GM23338 (cell line): ENCODE results near the gene MRPS31. TPM values are rescaled to one million over a fixed set of nuclear protein-coding genes. Genes with fewer than 3 reads are reported as not detected.

Experiments
- ATAC-seq: fragments of 200-7000 bp; cut with Tn5 transposase; 3 replicates; pipeline ENCODE4 v1.9.1; 2020
- DNase-seq: peaks from one replicate; pipeline ENCODE4 v3.0.0-alpha.2; 2015; ENCODE audit warnings: low spot score
- H2AFZ ChIP-seq: fragments of 200-600 bp; sonication (generic); 2 replicates; pipeline ENCODE4 v1.8.0; 2016; ENCODE audit warnings: antibody characterized with exemption, mild to moderate bottlenecking, moderate library complexity
- H3F3A ChIP-seq: fragments of 200-600 bp; sonication (generic); replicated peaks from 2 replicates; pipeline ENCODE4 v1.8.0; 2017; ENCODE audit warnings: antibody characterized with exemption, mixed run types, low read depth
- H3K27ac ChIP-seq: fragments of 200-600 bp; sonication (generic); 2 replicates; pipeline ENCODE4 v1.6.1; 2016; ENCODE audit warnings: low read depth
- H3K27me3 ChIP-seq: fragments of 200-600 bp; sonication (generic); 2 replicates; pipeline ENCODE4 v1.8.0; 2016; ENCODE audit warnings: mild to moderate bottlenecking, mixed run types, moderate library complexity; ENCODE audit not compliant: insufficient read depth
- H3K36me3 ChIP-seq: fragments of 200-600 bp; sonication (generic); 2 replicates; pipeline ENCODE4 v1.8.0; 2016; ENCODE audit warnings: mild to moderate bottlenecking; ENCODE audit not compliant: insufficient read depth
- H3K4me1 ChIP-seq: fragments of 200-600 bp; sonication (generic); 2 replicates; pipeline ENCODE4 v1.8.0; 2016; ENCODE audit warnings: mild to moderate bottlenecking, moderate library complexity; ENCODE audit not compliant: insufficient read depth
- H3K4me2 ChIP-seq: fragments of 200-600 bp; sonication (generic); 2 replicates; pipeline ENCODE4 v1.7.1; 2017; ENCODE audit warnings: mixed run types
- H3K4me3 ChIP-seq: fragments of 200-600 bp; sonication (generic); 2 replicates; pipeline ENCODE4 v1.6.1; 2016; ENCODE audit warnings: mixed run types
- H3K79me2 ChIP-seq: fragments of 200-600 bp; sonication (generic); replicated peaks from 2 replicates; pipeline ENCODE4 v1.8.0; 2017; ENCODE audit warnings: mild to moderate bottlenecking; ENCODE audit not compliant: insufficient read depth
- H3K9me2 ChIP-seq: fragments of 200-600 bp; sonication (generic); 2 replicates; pipeline ENCODE4 v1.8.0; 2017; ENCODE audit not compliant: insufficient read depth
- H4K20me1 ChIP-seq: fragments of 200-600 bp; sonication (generic); replicated peaks from 2 replicates; pipeline ENCODE4 v1.8.0; 2017; ENCODE audit warnings: mild to moderate bottlenecking; ENCODE audit not compliant: insufficient read depth
- H3K27ac Mint-ChIP-seq: 2 replicates; pipeline ENCODE4 v1.8.0; 2020; ENCODE audit warnings: inconsistent platforms, mild to moderate bottlenecking, moderate library complexity, mixed read lengths
- H3K27me3 Mint-ChIP-seq: 3 replicates; pipeline ENCODE4 v1.8.0; 2022; ENCODE audit warnings: low read depth, mild to moderate bottlenecking, moderate library complexity, mixed read lengths, inconsistent platforms; ENCODE audit not compliant: insufficient read depth, poor library complexity
- H3K36me3 Mint-ChIP-seq: 3 replicates; pipeline ENCODE4 v1.8.0; 2021; ENCODE audit warnings: low read depth, mild to moderate bottlenecking, inconsistent platforms, moderate library complexity, mixed read lengths
- H3K4me1 Mint-ChIP-seq: 3 replicates; pipeline ENCODE4 v1.8.0; 2020; ENCODE audit warnings: mild to moderate bottlenecking, inconsistent platforms, mixed read lengths
- H3K4me3 Mint-ChIP-seq: 3 replicates; pipeline ENCODE4 v1.8.0; 2021; ENCODE audit warnings: moderate library complexity, mild to moderate bottlenecking, inconsistent platforms, mixed read lengths
- H3K9me3 Mint-ChIP-seq: 3 replicates; pipeline ENCODE4 v1.8.0; 2020; ENCODE audit warnings: moderate library complexity, mild to moderate bottlenecking, inconsistent platforms, mixed read lengths
- EZH2 ChIP-seq: fragments of 200-600 bp; sonication (generic); IDR thresholded peaks from one replicate; pipeline ENCODE4 v1.8.0; 2017; ENCODE audit warnings: antibody characterized with exemption, mild to moderate bottlenecking, low read depth; ENCODE audit not compliant: unreplicated experiment
- JUNB ChIP-seq: IDR thresholded peaks from one replicate; pipeline ENCODE4 v1.6.1; 2016; ENCODE audit warnings: antibody characterized with exemption; ENCODE audit not compliant: unreplicated experiment
- NANOG ChIP-seq: IDR thresholded peaks from 2 replicates; pipeline ENCODE4 v1.6.1; 2016; ENCODE audit warnings: antibody characterized with exemption, borderline replicate concordance
- POLR2AphosphoS5 ChIP-seq: IDR thresholded peaks from 2 replicates; pipeline ENCODE4 v1.6.1; 2016; ENCODE audit warnings: antibody characterized with exemption, low read depth
- STAT1 ChIP-seq: IDR thresholded peaks from one replicate; pipeline ENCODE4 v1.6.1; 2016; ENCODE audit warnings: antibody characterized with exemption; ENCODE audit not compliant: unreplicated experiment
- ZNF114 ChIP-seq: fragments of 250-450 bp; sonication (Bioruptor Pico); IDR thresholded peaks from 2 replicates; pipeline ENCODE4 v1.5.0; 2020; ENCODE audit warnings: mild to moderate bottlenecking, moderate library complexity
- ZNF331 ChIP-seq: fragments of 250-450 bp; sonication (Bioruptor Pico); IDR thresholded peaks from 2 replicates; pipeline ENCODE4 v1.5.0; 2020; ENCODE audit warnings: low read depth, mild to moderate bottlenecking, moderate library complexity
- polyA plus RNA-seq: library from polyadenylated mRNA; unstranded; fragments of >200 nt; fragmentation: Nextera tagmentation; extraction: Ambion mirVana; gene quantifications from 2 replicates; pipeline ENCODE4 v1.2.1, GENCODE V29; 2016
- total RNA-seq: library from RNA; depleted of rRNA; stranded (reverse); fragments of >200 nt; shearing (Covaris generic); gene quantifications from 2 replicates; pipeline ENCODE4 v1.2.3, GENCODE V29; 2014
- TF ChIP-seq, protein P1 (sequence below): fragments of 250-450 bp; sonication (Bioruptor Pico); IDR thresholded peaks from 2 replicates; pipeline ENCODE4 v1.5.0; 2020; ENCODE audit warnings: mild to moderate bottlenecking, moderate library complexity
- TF ChIP-seq, protein P2 (sequence below): IDR thresholded peaks from 2 replicates; pipeline ENCODE4 v1.6.1; 2016; ENCODE audit warnings: antibody characterized with exemption
- TF ChIP-seq, protein P3 (sequence below), 2 experiments: fragments of 200-600 bp in 1 of 2; sonication (generic) in 1 of 2; conservative IDR thresholded peaks; 2 replicates each; pipeline versions ENCODE4 v1.5.1 to v1.6.1; 2016 to 2017; ENCODE audit warnings: antibody characterized with exemption in 2 of 2, low read depth in 2 of 2, mild to moderate bottlenecking in 2 of 2, moderate library complexity in 1 of 2

Gene MRPS31
- total and polyA plus RNA-seq, 2 experiments from 2014 or later: 26.8 to 62.7 TPM

DNA sequence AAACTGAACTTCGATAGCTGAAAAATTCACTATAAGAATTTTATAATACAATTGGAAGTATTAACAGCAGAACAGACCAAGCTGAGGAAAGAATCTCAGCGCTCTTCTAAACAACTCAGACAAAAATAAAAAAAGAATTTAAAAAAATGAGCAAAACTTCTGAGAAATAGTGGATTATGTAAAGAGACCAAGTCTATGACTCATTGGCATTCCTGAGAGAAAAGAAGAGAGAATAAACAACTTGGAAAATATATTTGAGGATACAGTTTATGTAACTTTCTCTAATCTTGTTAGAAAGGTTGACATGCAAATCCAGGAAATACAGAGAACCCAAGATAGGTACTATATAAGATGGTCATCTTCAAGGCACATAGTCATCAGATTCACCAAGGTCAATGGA is 43.8 kb upstream of the MRPS31 start (continued):
- TF ChIP-seq, protein P1, sequence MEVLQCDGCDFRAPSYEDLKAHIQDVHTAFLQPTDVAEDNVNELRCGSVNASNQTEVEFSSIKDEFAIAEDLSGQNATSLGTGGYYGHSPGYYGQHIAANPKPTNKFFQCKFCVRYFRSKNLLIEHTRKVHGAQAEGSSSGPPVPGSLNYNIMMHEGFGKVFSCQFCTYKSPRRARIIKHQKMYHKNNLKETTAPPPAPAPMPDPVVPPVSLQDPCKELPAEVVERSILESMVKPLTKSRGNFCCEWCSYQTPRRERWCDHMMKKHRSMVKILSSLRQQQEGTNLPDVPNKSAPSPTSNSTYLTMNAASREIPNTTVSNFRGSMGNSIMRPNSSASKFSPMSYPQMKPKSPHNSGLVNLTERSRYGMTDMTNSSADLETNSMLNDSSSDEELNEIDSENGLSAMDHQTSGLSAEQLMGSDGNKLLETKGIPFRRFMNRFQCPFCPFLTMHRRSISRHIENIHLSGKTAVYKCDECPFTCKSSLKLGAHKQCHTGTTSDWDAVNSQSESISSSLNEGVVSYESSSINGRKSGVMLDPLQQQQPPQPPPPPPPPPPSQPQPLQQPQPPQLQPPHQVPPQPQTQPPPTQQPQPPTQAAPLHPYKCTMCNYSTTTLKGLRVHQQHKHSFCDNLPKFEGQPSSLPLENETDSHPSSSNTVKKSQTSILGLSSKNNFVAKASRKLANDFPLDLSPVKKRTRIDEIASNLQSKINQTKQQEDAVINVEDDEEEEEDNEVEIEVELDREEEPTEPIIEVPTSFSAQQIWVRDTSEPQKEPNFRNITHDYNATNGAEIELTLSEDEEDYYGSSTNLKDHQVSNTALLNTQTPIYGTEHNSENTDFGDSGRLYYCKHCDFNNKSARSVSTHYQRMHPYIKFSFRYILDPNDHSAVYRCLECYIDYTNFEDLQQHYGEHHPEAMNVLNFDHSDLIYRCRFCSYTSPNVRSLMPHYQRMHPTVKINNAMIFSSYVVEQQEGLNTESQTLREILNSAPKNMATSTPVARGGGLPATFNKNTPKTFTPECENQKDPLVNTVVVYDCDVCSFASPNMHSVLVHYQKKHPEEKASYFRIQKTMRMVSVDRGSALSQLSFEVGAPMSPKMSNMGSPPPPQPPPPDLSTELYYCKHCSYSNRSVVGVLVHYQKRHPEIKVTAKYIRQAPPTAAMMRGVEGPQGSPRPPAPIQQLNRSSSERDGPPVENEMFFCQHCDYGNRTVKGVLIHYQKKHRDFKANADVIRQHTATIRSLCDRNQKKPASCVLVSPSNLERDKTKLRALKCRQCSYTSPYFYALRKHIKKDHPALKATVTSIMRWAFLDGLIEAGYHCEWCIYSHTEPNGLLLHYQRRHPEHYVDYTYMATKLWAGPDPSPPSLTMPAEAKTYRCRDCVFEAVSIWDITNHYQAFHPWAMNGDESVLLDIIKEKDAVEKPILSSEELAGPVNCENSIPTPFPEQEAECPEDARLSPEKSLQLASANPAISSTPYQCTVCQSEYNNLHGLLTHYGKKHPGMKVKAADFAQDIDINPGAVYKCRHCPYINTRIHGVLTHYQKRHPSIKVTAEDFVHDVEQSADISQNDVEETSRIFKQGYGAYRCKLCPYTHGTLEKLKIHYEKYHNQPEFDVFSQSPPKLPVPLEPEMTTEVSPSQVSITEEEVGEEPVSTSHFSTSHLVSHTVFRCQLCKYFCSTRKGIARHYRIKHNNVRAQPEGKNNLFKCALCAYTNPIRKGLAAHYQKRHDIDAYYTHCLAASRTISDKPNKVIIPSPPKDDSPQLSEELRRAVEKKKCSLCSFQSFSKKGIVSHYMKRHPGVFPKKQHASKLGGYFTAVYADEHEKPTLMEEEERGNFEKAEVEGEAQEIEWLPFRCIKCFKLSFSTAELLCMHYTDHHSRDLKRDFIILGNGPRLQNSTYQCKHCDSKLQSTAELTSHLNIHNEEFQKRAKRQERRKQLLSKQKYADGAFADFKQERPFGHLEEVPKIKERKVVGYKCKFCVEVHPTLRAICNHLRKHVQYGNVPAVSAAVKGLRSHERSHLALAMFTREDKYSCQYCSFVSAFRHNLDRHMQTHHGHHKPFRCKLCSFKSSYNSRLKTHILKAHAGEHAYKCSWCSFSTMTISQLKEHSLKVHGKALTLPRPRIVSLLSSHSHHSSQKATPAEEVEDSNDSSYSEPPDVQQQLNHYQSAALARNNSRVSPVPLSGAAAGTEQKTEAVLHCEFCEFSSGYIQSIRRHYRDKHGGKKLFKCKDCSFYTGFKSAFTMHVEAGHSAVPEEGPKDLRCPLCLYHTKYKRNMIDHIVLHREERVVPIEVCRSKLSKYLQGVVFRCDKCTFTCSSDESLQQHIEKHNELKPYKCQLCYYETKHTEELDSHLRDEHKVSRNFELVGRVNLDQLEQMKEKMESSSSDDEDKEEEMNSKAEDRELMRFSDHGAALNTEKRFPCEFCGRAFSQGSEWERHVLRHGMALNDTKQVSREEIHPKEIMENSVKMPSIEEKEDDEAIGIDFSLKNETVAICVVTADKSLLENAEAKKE (CRISPR knock-in tag): no peak
- TF ChIP-seq POLR2AphosphoS5: no peak
- TF ChIP-seq STAT1: no peak
- no peak for TF ChIP-seq ZNF114 (CRISPR knock-in tag)
- no peak for TF ChIP-seq JUNB
- TF ChIP-seq ZNF331 (CRISPR knock-in tag): no peak
- no peak for TF ChIP-seq NANOG
- no peak for TF ChIP-seq EZH2

GRCh38 chr13:40813667-40814454 is 42.9 kb upstream of the MRPS31 start:
- Histone ChIP-seq H3K27ac (no peak overlapping the region), H4K20me1 (no peaks in the 10 kb centered on the region), H3F3A (no peaks in the 10 kb centered on the region), H3K4me3 (no peak overlapping the region), H3K79me2 (no peaks in the 10 kb centered on the region), H3K9me2 (no peaks in the 10 kb centered on the region), H2AFZ (no peak overlapping the region), H3K36me3 (no peaks in the 10 kb centered on the region), H3K4me2 (no peak overlapping the region), H3K4me1 (no peaks in the 10 kb centered on the region), H3K27me3 (no peaks in the 10 kb centered on the region)
- Mint-ChIP-seq H3K9me3 (peaks cover 18% of the 10 kb centered on the region; the same call in 2 of the 3 replicates), H3K36me3 (peaks cover 49% of the 10 kb centered on the region), H3K27ac (no peak overlapping the region), H3K27me3 (no peaks in the 10 kb centered on the region), H3K4me1 (no peaks in the 10 kb centered on the region), H3K4me3 (no peak overlapping the region)
- ATAC-seq (peak; percentile 96), DNase-seq (peak; percentile 78)
- TF ChIP-seq, protein P2, sequence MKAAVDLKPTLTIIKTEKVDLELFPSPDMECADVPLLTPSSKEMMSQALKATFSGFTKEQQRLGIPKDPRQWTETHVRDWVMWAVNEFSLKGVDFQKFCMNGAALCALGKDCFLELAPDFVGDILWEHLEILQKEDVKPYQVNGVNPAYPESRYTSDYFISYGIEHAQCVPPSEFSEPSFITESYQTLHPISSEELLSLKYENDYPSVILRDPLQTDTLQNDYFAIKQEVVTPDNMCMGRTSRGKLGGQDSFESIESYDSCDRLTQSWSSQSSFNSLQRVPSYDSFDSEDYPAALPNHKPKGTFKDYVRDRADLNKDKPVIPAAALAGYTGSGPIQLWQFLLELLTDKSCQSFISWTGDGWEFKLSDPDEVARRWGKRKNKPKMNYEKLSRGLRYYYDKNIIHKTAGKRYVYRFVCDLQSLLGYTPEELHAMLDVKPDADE: no peak
- TF ChIP-seq, protein P3, sequence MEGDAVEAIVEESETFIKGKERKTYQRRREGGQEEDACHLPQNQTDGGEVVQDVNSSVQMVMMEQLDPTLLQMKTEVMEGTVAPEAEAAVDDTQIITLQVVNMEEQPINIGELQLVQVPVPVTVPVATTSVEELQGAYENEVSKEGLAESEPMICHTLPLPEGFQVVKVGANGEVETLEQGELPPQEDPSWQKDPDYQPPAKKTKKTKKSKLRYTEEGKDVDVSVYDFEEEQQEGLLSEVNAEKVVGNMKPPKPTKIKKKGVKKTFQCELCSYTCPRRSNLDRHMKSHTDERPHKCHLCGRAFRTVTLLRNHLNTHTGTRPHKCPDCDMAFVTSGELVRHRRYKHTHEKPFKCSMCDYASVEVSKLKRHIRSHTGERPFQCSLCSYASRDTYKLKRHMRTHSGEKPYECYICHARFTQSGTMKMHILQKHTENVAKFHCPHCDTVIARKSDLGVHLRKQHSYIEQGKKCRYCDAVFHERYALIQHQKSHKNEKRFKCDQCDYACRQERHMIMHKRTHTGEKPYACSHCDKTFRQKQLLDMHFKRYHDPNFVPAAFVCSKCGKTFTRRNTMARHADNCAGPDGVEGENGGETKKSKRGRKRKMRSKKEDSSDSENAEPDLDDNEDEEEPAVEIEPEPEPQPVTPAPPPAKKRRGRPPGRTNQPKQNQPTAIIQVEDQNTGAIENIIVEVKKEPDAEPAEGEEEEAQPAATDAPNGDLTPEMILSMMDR (conservative IDR thresholded peaks at IDR 0.05; ENCODE audit: low read depth in 2 of 2): peak; percentile 70 to 71
- TF ChIP-seq ZNF331 (CRISPR knock-in tag): peak; percentile 82
